Measurements from ENCODE around the gene TRMT112. TPM values are rescaled to one million over a fixed set of nuclear protein-coding genes. Genes with fewer than 3 reads are reported as not detected.
A peak's percentile ranks its signal among the peaks of the same experiment; 100 is the strongest.

Gene TRMT112
- total RNA-seq, 1 donor: 155 TPM

DNA sequence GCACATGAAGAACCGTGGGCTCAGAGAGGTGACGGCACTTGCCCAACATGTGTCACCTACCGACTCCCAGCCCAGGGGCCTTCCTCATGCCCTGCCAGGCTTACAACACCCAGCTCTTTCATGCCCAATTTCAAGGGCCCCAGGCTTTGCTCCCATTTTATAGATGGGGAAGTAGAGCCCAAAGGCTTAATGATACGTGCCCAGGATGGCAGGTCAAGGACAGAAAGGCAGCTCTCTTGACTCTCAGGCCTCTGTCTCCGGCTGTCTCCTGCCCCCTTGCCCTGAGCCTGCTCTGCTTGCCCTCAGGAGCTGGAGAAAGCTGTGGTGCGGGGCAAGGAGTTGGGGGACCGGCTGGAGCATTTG is 31.6 kb upstream of the TRMT112 start:
- no peak overlapping the region for H3K4me3 ChIP-seq (ENCODE audit: low read depth, low read length)
- DNase-seq (ENCODE audit: low read depth): no peak
- no peak for TF ChIP-seq CTCF (IDR thresholded peaks at IDR 0.05; ENCODE audit: insufficient read depth, low read depth, low read length)

DNA sequence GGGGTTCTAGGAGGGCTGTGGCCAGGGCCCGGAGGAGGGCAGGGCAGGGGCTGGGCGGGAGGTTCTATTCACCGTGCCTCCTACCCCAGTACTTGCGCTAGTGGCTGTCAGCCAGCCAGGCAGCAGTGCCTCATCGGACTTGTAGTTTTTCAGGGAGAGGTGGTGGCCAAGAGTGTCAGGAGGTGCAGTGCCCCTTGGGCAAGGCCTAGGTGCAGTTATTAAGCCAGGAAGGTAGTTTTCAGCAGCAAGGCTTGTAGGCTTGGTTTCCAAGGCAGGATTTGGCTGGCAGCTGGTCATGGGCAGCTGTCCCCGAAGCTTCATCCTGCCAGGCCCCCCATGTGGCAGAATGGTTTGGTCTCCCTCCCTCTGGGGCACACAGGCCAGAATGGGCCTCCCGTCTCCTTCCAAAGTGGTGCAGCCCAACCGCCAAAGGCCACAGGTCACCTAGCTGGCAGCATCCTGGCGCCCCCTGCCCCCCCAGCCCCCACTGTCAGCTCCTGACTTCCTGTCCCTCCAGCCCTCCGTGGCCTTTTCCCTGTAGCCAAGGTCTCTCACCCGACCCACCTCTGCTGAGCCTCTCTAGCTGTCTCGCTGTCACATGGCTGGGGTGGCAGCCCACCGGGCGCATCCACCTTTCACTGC is 31.1 kb upstream of the TRMT112 start:
- DNase-seq (ENCODE audit: low read depth): no peak
- no peak for TF ChIP-seq CTCF (IDR thresholded peaks at IDR 0.05; ENCODE audit: insufficient read depth, low read depth, low read length)
- no peak overlapping the region for H3K4me3 ChIP-seq (ENCODE audit: low read depth, low read length)

DNA sequence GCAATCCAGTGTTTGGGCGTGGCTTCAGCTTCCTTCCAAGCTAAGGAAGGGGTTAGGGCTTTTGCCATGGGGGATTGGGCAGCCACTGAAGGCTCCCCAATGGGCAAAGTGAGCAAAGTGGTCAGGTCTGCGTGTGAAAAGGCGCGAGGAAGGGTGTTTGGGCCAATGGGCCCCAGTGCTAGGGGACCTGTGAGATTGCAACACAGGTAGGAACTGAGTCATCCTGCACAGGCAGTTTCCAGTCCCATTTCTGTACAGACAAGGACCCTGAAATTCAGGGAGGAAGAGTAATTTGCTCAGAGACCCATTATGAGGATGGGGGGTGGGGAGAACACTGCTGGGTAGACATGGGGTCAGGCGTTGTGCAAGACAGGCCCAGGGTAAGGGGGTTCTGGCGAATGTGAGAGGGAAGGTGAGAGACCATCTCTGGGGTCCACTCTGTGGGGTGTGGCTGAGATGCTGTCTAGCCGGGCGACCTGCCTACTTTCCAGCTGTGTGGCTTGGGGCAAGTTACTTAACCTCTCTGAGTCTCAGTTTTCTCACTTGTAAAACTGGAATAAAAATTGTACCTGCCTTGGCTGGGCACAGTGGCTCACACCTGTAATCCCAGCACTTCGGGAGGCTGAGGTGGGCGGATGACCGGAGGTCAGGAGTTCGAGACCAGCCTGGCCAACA is 30.0 kb upstream of the TRMT112 start:
- no peak for TF ChIP-seq CTCF (IDR thresholded peaks at IDR 0.05; ENCODE audit: insufficient read depth, low read depth, low read length)
- no peak for DNase-seq (ENCODE audit: low read depth)
- H3K4me3 ChIP-seq (ENCODE audit: low read depth, low read length): no peak overlapping the region

DNA sequence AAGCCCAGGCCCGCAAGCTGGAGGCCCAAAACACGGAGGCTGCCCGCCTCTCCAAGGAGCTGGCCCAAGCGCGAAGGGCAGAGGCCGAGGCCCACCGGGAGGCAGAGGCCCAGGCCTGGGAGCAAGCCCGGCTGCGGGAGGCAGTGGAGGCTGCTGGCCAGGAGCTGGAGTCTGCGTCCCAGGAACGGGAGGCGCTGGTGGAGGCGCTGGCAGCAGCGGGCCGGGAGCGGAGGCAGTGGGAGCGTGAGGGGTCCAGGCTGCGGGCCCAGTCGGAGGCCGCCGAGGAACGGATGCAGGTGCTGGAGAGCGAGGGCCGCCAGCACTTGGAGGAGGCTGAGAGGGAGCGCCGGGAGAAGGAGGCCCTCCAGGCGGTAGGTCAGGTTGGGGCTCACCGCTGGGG is 27.4 kb upstream of the TRMT112 start:
- no peak overlapping the region for H3K4me3 ChIP-seq (ENCODE audit: low read depth, low read length)
- DNase-seq (ENCODE audit: low read depth): no peak
- TF ChIP-seq CTCF (IDR thresholded peaks at IDR 0.05; ENCODE audit: insufficient read depth, low read depth, low read length): no peak

DNA sequence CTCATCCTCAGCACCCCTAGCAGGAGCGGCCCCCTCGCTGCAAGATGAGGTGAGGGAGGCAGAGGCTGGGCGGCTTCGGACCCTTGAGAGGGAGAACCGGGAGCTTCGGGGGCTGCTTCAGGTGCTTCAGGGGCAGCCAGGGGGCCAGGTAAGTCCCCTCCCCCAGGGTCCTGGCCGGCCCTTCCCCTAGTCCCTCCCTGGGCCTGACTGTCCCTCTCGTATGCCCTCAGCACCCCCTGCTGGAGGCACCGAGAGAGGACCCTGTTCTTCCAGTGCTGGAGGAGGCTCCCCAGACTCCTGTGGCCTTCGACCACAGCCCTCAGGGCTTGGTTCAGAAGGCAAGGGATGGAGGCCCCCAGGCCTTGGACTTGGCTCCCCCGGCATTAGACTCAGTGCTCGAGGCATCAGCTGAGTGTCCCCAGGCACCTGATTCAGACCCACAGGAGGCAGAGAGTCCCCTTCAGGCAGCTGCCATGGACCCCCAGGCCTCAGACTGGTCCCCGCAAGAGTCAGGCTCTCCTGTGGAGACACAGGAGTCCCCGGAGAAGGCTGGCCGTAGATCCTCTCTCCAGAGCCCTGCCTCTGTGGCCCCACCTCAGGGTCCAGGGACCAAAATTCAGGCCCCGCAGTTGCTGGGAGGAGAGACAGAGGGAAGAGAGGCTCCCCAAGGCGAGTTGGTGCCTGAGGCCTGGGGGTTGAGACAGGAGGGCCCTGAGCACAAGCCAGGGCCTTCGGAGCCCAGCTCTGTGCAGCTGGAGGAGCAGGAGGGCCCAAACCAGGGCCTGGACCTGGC is 26.6 kb upstream of the TRMT112 start:
- peak; percentile 22 for TF ChIP-seq CTCF (IDR thresholded peaks at IDR 0.05; ENCODE audit: insufficient read depth, low read depth, low read length)
- H3K4me3 ChIP-seq (ENCODE audit: low read depth, low read length): no peak overlapping the region
- DNase-seq (ENCODE audit: low read depth): no peak

DNA sequence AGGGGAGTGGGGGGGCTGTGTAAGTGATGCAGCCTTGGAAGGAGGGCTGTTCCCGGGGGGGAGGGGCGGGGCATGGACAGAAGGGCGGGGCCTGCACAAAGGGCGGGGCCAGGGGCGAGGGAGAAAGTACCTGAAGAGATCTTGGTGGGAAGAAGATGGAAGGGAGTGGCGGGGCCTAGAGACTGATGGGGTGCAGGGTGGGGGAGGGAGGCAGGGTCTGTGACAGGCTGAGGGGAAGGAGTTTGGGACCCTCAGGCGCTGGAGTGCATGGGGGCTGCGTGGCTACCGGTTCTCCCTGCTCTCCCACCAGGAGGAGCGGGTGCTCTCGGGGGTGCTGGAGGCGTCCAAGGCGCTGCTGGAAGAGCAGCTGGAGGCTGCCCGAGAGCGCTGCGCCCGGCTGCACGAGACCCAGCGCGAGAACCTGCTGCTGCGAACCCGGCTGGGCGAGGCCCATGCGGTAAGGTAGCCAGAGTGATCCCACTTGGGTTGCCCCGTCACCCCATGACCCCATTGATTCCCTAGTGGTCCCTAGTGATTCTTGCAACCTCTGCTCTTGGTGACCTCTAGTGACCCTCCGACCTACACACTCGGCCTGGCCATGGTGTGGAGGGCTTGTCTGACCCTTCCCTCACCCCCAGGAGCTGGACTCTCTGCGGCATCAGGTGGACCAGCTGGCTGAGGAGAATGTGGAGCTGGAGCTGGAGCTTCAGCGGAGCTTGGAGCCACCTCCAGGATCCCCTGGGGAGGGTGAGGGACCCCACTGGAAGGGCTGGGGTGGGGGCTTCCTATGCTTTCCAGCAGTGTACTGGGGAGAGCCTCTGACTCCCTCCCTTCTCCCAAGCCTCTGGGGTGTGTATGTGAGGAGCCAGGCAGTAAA is 25.7 kb upstream of the TRMT112 start:
- no peak for TF ChIP-seq CTCF (IDR thresholded peaks at IDR 0.05; ENCODE audit: insufficient read depth, low read depth, low read length)
- no peak for DNase-seq (ENCODE audit: low read depth)
- peak overlapping the region; percentile 48 for H3K4me3 ChIP-seq (ENCODE audit: low read depth, low read length)

Data from fibroblast of villous mesenchyme (primary cell).